ENCODE measurements around the gene NEGR1. TPM values are rescaled to one million over a fixed set of nuclear protein-coding genes. Genes with fewer than 3 reads are reported as not detected.

Gene NEGR1
- total RNA-seq (2022; extraction: Qiagen RNA extraction; ENCODE audit: low read depth), result not detected in 5 replicates

GRCh38 chr1:72282271-72283021 lies at the start of gene NEGR1:
Gene NEGR1 (minus strand): TSS chr1:72282539.

